ENCODE results near the gene DSG4. TPM values are rescaled to one million over a fixed set of nuclear protein-coding genes. Genes with fewer than 3 reads are reported as not detected.

The DSG4 gene
- polyA plus RNA-seq, 3 donors, result not detected

GRCh38 chr18:31429623-31430022, 53.0 kb downstream of the DSG4 start:
- Histone ChIP-seq H3K4me1 (ENCODE audit: control insufficient read depth in 1 of 2, insufficient read depth in 2 of 2, low read length in 2 of 2) (no peaks in the 10 kb centered on the region), H3K27me3 (ENCODE audit: control insufficient read depth in 2 of 2, insufficient read depth in 2 of 2, low read length in 2 of 2) (no peaks in the 10 kb centered on the region), H3K4me2 (replicated peaks; ENCODE audit: extremely low read depth, low read length, poor library complexity, severe bottlenecking) (no peak overlapping the region), H3K36me3 (replicated peaks in 1 of 2; ENCODE audit: control insufficient read depth in 1 of 2, insufficient read depth in 2 of 2, low read length in 2 of 2) (no peaks in the 10 kb centered on the region), H3K79me2 (ENCODE audit: insufficient read depth, low read length) (no peaks in the 10 kb centered on the region), H3K9ac (ENCODE audit: insufficient read depth, low read length, poor library complexity, severe bottlenecking) (no peak overlapping the region), H3K27ac (ENCODE audit: low read depth in 1 of 2, low read length in 2 of 2) (no peak overlapping the region), H3K4me3 (replicated peaks in 1 of 3; ENCODE audit: low read depth in 2 of 3, low read length in 3 of 3) (no peak overlapping the region), H3K9me3 (replicated peaks in 1 of 2; ENCODE audit: control insufficient read depth in 1 of 2, insufficient read depth in 1 of 2, low read length in 2 of 2) (no peaks in the 10 kb centered on the region), H4K20me1 (ENCODE audit: insufficient read depth, low read length) (no peaks in the 10 kb centered on the region), H2AFZ (ENCODE audit: insufficient read depth, low read depth, low read length, poor library complexity, severe bottlenecking) (no peak overlapping the region)
- Mint-ChIP-seq H3K9me3 (peaks cover 0 to 8% (median 2%) of the 10 kb centered on the region in 7 donors), H3K4me1 (peaks cover 1% of the 10 kb centered on the region), H3K27me3 (ENCODE audit: low read depth in 3 of 3) (peaks cover 1 to 4% (median 2%) of the 10 kb centered on the region in 3 donors), H3K36me3 (no peaks in the 10 kb centered on the region), H3K27ac (no peak overlapping the region), H3K4me3 (no peak overlapping the region)
- no peak for TF ChIP-seq CTCF (IDR thresholded peaks at IDR 0.05)
- intact Hi-C loops (cut with micrococcal nuclease), result no loop called here
- DNase-seq, result no peak
- WGBS (ENCODE audit: insufficient coverage), result no CpG with 5 or more reads among the region's 2 CpGs

- H3K27me3 ChIP-seq (ENCODE audit: control insufficient read depth in 2 of 2, insufficient read depth in 2 of 2, low read length in 2 of 2), result no peaks in the 10 kb centered on the region
- peaks cover 1% of the 10 kb centered on the region for H3K4me1 Mint-ChIP-seq
- no peaks in the 10 kb centered on the region for H3K4me1 ChIP-seq (ENCODE audit: control insufficient read depth in 1 of 2, insufficient read depth in 2 of 2, low read length in 2 of 2)
- no peaks in the 10 kb centered on the region for H3K9me3 ChIP-seq (replicated peaks in 1 of 2; ENCODE audit: control insufficient read depth in 1 of 2, insufficient read depth in 1 of 2, low read length in 2 of 2)
- TF ChIP-seq CTCF (IDR thresholded peaks at IDR 0.05), result no peak
- no peak overlapping the region for H3K4me3 ChIP-seq (replicated peaks in 1 of 3; ENCODE audit: low read depth in 2 of 3, low read length in 3 of 3)
- no peaks in the 10 kb centered on the region for H3K79me2 ChIP-seq (ENCODE audit: insufficient read depth, low read length)
- no peak overlapping the region for H3K27ac Mint-ChIP-seq
- WGBS (ENCODE audit: insufficient coverage), result 96% methylated on average over 3 of the region's 4 CpGs
- no peak overlapping the region for H3K9ac ChIP-seq (ENCODE audit: insufficient read depth, low read length, poor library complexity, severe bottlenecking)
- no peak overlapping the region for H2AFZ ChIP-seq (ENCODE audit: insufficient read depth, low read depth, low read length, poor library complexity, severe bottlenecking)
- H3K27ac ChIP-seq (ENCODE audit: low read depth in 1 of 2, low read length in 2 of 2), result no peak overlapping the region
- DNase-seq, result no peak
- peaks cover 0 to 8% (median 2%) of the 10 kb centered on the region in 7 donors for H3K9me3 Mint-ChIP-seq
- H3K27me3 Mint-ChIP-seq (ENCODE audit: low read depth in 3 of 3), result peaks cover 1 to 4% (median 2%) of the 10 kb centered on the region in 3 donors
- intact Hi-C loops (cut with micrococcal nuclease), result no loop called here
- no peaks in the 10 kb centered on the region for H3K36me3 Mint-ChIP-seq
- H3K4me2 ChIP-seq (replicated peaks; ENCODE audit: extremely low read depth, low read length, poor library complexity, severe bottlenecking), result no peak overlapping the region
- no peaks in the 10 kb centered on the region for H4K20me1 ChIP-seq (ENCODE audit: insufficient read depth, low read length)
- H3K36me3 ChIP-seq (replicated peaks in 1 of 2; ENCODE audit: control insufficient read depth in 1 of 2, insufficient read depth in 2 of 2, low read length in 2 of 2), result no peaks in the 10 kb centered on the region
- no peak overlapping the region for H3K4me3 Mint-ChIP-seq
Observed at GRCh38 chr18:31430072-31430471, 53.5 kb downstream of the DSG4 start.

Data from CD14-positive monocyte (primary cell).